Measurements from ENCODE around the gene CCDC59.

DNA sequence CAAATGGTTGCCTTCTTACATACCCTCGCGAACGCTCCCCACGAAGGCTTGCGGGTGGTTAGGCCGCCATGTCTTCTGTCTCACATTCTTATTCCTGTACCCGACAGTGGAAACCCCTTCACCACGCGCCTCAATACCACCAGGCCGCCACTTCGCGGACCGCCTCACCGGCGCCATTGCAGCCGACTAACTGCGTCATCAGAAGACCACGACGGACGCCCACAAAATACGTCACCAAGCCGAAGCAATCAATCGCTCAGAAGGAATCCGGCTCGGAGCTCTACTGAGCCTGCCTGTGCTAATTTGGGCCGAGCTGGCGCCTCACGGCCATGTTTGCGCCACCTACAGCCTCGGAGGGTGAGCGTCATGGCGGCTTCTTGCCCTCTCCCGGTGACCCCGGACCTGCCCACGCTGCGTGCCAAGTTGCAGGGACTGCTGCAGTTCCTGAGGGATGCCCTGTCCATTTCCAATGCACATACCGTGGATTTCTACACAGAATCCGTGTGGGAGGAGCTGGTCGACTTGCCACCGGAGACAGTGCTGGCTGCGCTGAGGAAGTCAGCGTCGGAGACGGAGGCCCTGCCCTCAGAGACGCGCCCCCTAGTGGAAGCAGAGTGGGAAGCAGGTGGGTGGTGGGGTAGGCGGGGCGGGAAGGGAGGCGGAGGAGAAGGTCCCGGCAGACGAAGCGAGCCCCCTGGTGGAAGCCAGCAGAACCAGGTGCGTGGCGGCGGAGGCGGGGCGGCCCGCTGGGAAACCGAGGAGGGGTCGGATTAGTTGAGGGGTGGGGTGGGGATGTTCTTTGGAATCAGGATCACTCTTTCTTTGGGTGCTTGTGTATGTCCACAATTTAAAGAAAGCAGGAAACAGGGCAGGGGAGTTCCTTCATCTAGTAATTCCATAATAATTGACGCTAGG is at the start of gene CCDC59, which contains the start of gene METTL25:
- TF ChIP-seq CTCF (IDR thresholded peaks at IDR 0.05) (peak; percentile 88 to 98 (median 96)), POLR2A (IDR thresholded peaks at IDR 0.05) (peak in 2 of 4 donors; percentile 26 to 62)

Data from esophagus squamous epithelium (tissue), 4 donors.